Gastroesophageal sphincter (tissue), 4 donors: ENCODE results near the gene NLRP1. TPM values are rescaled to one million over a fixed set of nuclear protein-coding genes. Genes with fewer than 3 reads are reported as not detected.

Source experiments
- ATAC-seq: fragments of 150-250 bp; one replicate; pipeline ENCODE4 v1.9.1; 2016; ENCODE audit warnings: mild to moderate bottlenecking, moderate library complexity
- H3K27ac ChIP-seq, 4 donors: fragments of 200-600 bp; sonication (generic) in 3 of 4; 1 replicate in 3 of 4; 2 replicates in 1 of 4; pipeline ENCODE4 v1.5.1; 2016 to 2019
- H3K27me3 ChIP-seq: fragments of 200-600 bp; sonication (generic); one replicate; pipeline ENCODE4 v1.5.1; 2019
- H3K36me3 ChIP-seq, 2 donors: fragments of 200-600 bp; sonication (generic); one replicate each; pipeline ENCODE4 v1.5.1; 2019; ENCODE audit warnings: control low read depth in 1 of 2
- H3K4me1 ChIP-seq, 3 donors: fragments of 200-600 bp; sonication (generic); 1 replicate in 2 of 3; 2 replicates in 1 of 3; pipeline ENCODE4 v1.5.1; 2016 to 2019; ENCODE audit warnings: control low read depth in 2 of 3
- H3K4me3 ChIP-seq, 2 donors: fragments of 200-600 bp; sonication (generic); one replicate each; pipeline ENCODE4 v1.5.1; 2019; ENCODE audit warnings: mild to moderate bottlenecking in 1 of 2, moderate library complexity in 1 of 2
- H3K9me3 ChIP-seq, 3 donors: fragments of 200-600 bp; sonication (generic); one replicate each; pipeline ENCODE4 v1.5.1; 2017 to 2019; ENCODE audit warnings: control low read depth in 2 of 3
- CTCF ChIP-seq, 4 experiments: fragments of 200-600 bp in 2 of 4; fragments of 450-650 bp in 2 of 4; sonication (generic) in 1 of 4; IDR thresholded peaks; one replicate each; pipeline ENCODE4 v1.5.1; 2017 to 2019; ENCODE audit warnings: antibody characterized with exemption in 4 of 4, mild to moderate bottlenecking in 2 of 4, moderate library complexity in 2 of 4
- EP300 ChIP-seq: sonication (generic); formaldehyde crosslinking; IDR thresholded peaks from one replicate; pipeline ENCODE4 v1.6.1; 2017; ENCODE audit warnings: antibody characterized with exemption, mild to moderate bottlenecking
- POLR2A ChIP-seq, 2 donors: fragments of 450-650 bp; IDR thresholded peaks; one replicate each; pipeline ENCODE4 v1.6.1; 2017; ENCODE audit warnings: antibody characterized with exemption in 2 of 2, mild to moderate bottlenecking in 2 of 2, moderate library complexity in 1 of 2
- POLR2AphosphoS5 ChIP-seq: sonication (generic); formaldehyde crosslinking; IDR thresholded peaks from one replicate; pipeline ENCODE4 v1.6.1; 2017; ENCODE audit warnings: antibody characterized with exemption
- WGBS, 2 donors: methylation state at CpG; one replicate each; pipeline ENCODE4 v1.1.5; 2018; ENCODE audit warnings: low coverage in 1 of 2; 5-methylcytosine and 5-hydroxymethylcytosine counted together
- total RNA-seq, 4 donors: library from RNA; depleted of rRNA; stranded (reverse); fragments of >200 nt; gene quantifications; one replicate each; pipeline ENCODE4 v1.1.0, GENCODE V29; 2016

The NLRP1 gene
- total RNA-seq, 4 donors from 2014 or later = 8.2 to 26.0 (median 19.6) TPM

- no peak overlapping the region for H3K4me3 ChIP-seq
- H3K4me1 ChIP-seq = no peaks in the 10 kb centered on the region
- WGBS, 2 donors = 13 to 14% methylated on average over 5 to 7 of the region's 7 CpGs
- H3K27me3 ChIP-seq = peaks cover 57% of the 10 kb centered on the region
- H3K9me3 ChIP-seq = no peaks in the 10 kb centered on the region
- no peak for ATAC-seq
- peak; percentile 25 to 59 (median 57) for TF ChIP-seq CTCF (IDR thresholded peaks at IDR 0.05)
- no peak for TF ChIP-seq EP300
- H3K27ac ChIP-seq = no peak overlapping the region
- no peaks in the 10 kb centered on the region for H3K36me3 ChIP-seq
Observed at GRCh38 chr17:5592382-5592781, 8.1 kb upstream of the NLRP1 start.

- Histone ChIP-seq H3K4me1 (no peaks in the 10 kb centered on the region), H3K27ac (no peak overlapping the region), H3K36me3 (no peaks in the 10 kb centered on the region), H3K4me3 (no peak overlapping the region), H3K27me3 (peaks cover 53% of the 10 kb centered on the region), H3K9me3 (no peaks in the 10 kb centered on the region)
- TF ChIP-seq POLR2A (IDR thresholded peaks at IDR 0.05) (no peak), CTCF (IDR thresholded peaks at IDR 0.05) (no peak), POLR2AphosphoS5 (no peak)
- WGBS, 2 donors = 62% methylated on average over 9 of the region's 11 CpGs; no CpG with 5 or more reads in 1 of the 2 donors
- ATAC-seq = no peak
Observed at GRCh38 chr17:5591966-5592365, 7.7 kb upstream of the NLRP1 start.

GRCh38 chr17:5588584-5588983, 4.3 kb upstream of the NLRP1 start:
- Histone ChIP-seq H3K4me3 (no peak overlapping the region), H3K4me1 (peaks cover 0 to 19% (median 15%) of the 10 kb centered on the region in 3 donors), H3K36me3 (no peaks in the 10 kb centered on the region), H3K9me3 (no peaks in the 10 kb centered on the region), H3K27me3 (peaks cover 21% of the 10 kb centered on the region), H3K27ac (no peak overlapping the region)
- WGBS, 2 donors = 47 to 86% methylated on average over 2 to 4 of the region's 6 CpGs
- no peak for ATAC-seq
- TF ChIP-seq CTCF (IDR thresholded peaks at IDR 0.05) = no peak
- TF ChIP-seq POLR2AphosphoS5 = no peak
- TF ChIP-seq POLR2A (IDR thresholded peaks at IDR 0.05) = no peak
- no peak for TF ChIP-seq EP300

GRCh38 chr17:5587438-5588032, 3.2 kb upstream of the NLRP1 start:
- H3K4me3 ChIP-seq = no peak overlapping the region
- 8 to 41% methylated on average over 4 to 6 of the region's 6 CpGs for WGBS, 2 donors
- H3K27me3 ChIP-seq = peaks cover 11% of the 10 kb centered on the region
- no peaks in the 10 kb centered on the region for H3K9me3 ChIP-seq
- H3K4me1 ChIP-seq = peaks cover 0 to 29% (median 22%) of the 10 kb centered on the region in 3 donors
- TF ChIP-seq EP300 (no peak), CTCF (IDR thresholded peaks at IDR 0.05) (peak; percentile 86 to 93 (median 87)), POLR2A (IDR thresholded peaks at IDR 0.05) (no peak)
- H3K36me3 ChIP-seq = no peaks in the 10 kb centered on the region
- ATAC-seq = no peak
- H3K27ac ChIP-seq = no peak overlapping the region

- no peaks in the 10 kb centered on the region for H3K27me3 ChIP-seq
- H3K36me3 ChIP-seq = peaks cover 0 to 11% of the 10 kb centered on the region in 2 donors
- no peak for TF ChIP-seq POLR2A (IDR thresholded peaks at IDR 0.05)
- TF ChIP-seq EP300 = no peak
- TF ChIP-seq POLR2AphosphoS5 = no peak
- no peak for TF ChIP-seq CTCF (IDR thresholded peaks at IDR 0.05)
- H3K4me1 ChIP-seq = peaks cover 0 to 35% (median 23%) of the 10 kb centered on the region in 3 donors
- peak overlapping the region in 2 of 4 donors; percentile 80 to 81 for H3K27ac ChIP-seq
- no peak for ATAC-seq
- H3K9me3 ChIP-seq = no peaks in the 10 kb centered on the region
- no peak overlapping the region for H3K4me3 ChIP-seq
- 29 to 32% methylated on average over 9 to 10 of the region's 11 CpGs for WGBS, 2 donors
Observed at GRCh38 chr17:5585836-5586521, 1.7 kb upstream of the NLRP1 start.
